ENCODE measurements around the gene C3orf33. TPM values are rescaled to one million over a fixed set of nuclear protein-coding genes. Genes with fewer than 3 reads are reported as not detected.

C3orf33 gene
- total RNA-seq, 1 experiment from 2014 or later: 4.7 TPM

GRCh38 chr3:155778462-155778861 lies 27.6 kb downstream of the C3orf33 start (continued):
- TF ChIP-seq CTCF (IDR thresholded peaks at IDR 0.05 in 2 of 3, conservative IDR thresholded peaks at IDR 0.05 in 1 of 3; ENCODE audit: borderline replicate concordance in 1 of 3, insufficient read depth in 1 of 3, low read depth in 2 of 3, low read length in 2 of 3) (no peak), REST (IDR thresholded peaks at IDR 0.05; ENCODE audit: low read depth) (no peak), CEBPB (IDR thresholded peaks at IDR 0.05; ENCODE audit: low read depth) (no peak), ATF3 (IDR thresholded peaks at IDR 0.05) (no peak), ZFX (IDR thresholded peaks at IDR 0.05) (no peak), ELF1 (IDR thresholded peaks at IDR 0.05; ENCODE audit: borderline replicate concordance, low read depth) (no peak), SRF (IDR thresholded peaks at IDR 0.05; ENCODE audit: low read depth) (no peak), SP1 (IDR thresholded peaks at IDR 0.05; ENCODE audit: low read depth) (no peak), MAX (IDR thresholded peaks at IDR 0.05) (no peak)

- Histone ChIP-seq H2AFZ (ENCODE audit: low read depth, low read length, poor library complexity, severe bottlenecking) (no peak overlapping the region), H3K4me2 (ENCODE audit: low read length) (no peak overlapping the region), H3K9me3 (ENCODE audit: control insufficient read depth in 1 of 2, insufficient read depth in 1 of 2, low read depth in 1 of 2, low read length in 2 of 2) (peaks cover 5 to 7% of the 10 kb centered on the region in 2 experiments; a peak in 2 of 4 replicates), H3K27ac (ENCODE audit: low read depth, low read length) (no peak overlapping the region), H3K9ac (ENCODE audit: low read length) (no peak overlapping the region), H3K9me2 (ENCODE audit: insufficient read depth) (no peaks in the 10 kb centered on the region), H3K36me3 (ENCODE audit: control insufficient read depth in 1 of 2, insufficient read depth in 2 of 2, low read length in 2 of 2) (peaks cover 0 to 7% of the 10 kb centered on the region in 2 experiments; a peak in 2 of 4 replicates), H3K79me2 (ENCODE audit: insufficient read depth, low read length) (no peaks in the 10 kb centered on the region), H4K20me1 (ENCODE audit: insufficient read depth) (no peaks in the 10 kb centered on the region), H3K27me3 (ENCODE audit: insufficient read depth, low read length) (no peaks in the 10 kb centered on the region), H3K4me3 (replicated peaks in 1 of 2; ENCODE audit: low read depth in 1 of 2, low read length in 2 of 2) (no peak overlapping the region), H3K4me1 (ENCODE audit: control insufficient read depth in 1 of 2, insufficient read depth in 2 of 2, low read length in 2 of 2) (no peaks in the 10 kb centered on the region)
- RAD21 ChIA-PET (ENCODE audit: low non-redundant PET in 1 of 2, low total read pairs in 2 of 2, uncharacterized antibody in 2 of 2, unreplicated experiment in 2 of 2): no interaction called here
- POLR2A ChIA-PET: interaction anchor here (0.7 kb wide), 1 partner anchor 34 kb away, joined by 3 read pairs; no protein-coding TSS in a partner anchor
- intact Hi-C loops (cut with micrococcal nuclease): no loop called here
- BruUV-seq (replicated peaks): no TSS peak
- DNase-seq (ENCODE audit: low read depth, low spot score) (no peak), ATAC-seq (no peak)
- CTCF ChIA-PET: no interaction called here
- no peak for TF ChIP-seq SIN3A (IDR thresholded peaks at IDR 0.05; ENCODE audit: low read depth)
- TF ChIP-seq POLR2AphosphoS5 (IDR thresholded peaks at IDR 0.05; ENCODE audit: low read depth, low read length): no peak
- TF ChIP-seq EZH2phosphoT487 (IDR thresholded peaks at IDR 0.05; ENCODE audit: borderline replicate concordance): no peak
- TF ChIP-seq ZNF274 (IDR thresholded peaks at IDR 0.05; ENCODE audit: low read depth, low read length): no peak
- no peak for TF ChIP-seq CTCF (IDR thresholded peaks at IDR 0.05 in 2 of 3, conservative IDR thresholded peaks at IDR 0.05 in 1 of 3; ENCODE audit: borderline replicate concordance in 1 of 3, insufficient read depth in 1 of 3, low read depth in 2 of 3, low read length in 2 of 3)
- TF ChIP-seq CEBPB (IDR thresholded peaks at IDR 0.05; ENCODE audit: low read depth): no peak
- TF ChIP-seq FOSL1 (IDR thresholded peaks at IDR 0.05; ENCODE audit: low read depth): no peak
- no peak for TF ChIP-seq JUND (IDR thresholded peaks at IDR 0.05)
- no peak for TF ChIP-seq EZH2 (IDR thresholded peaks at IDR 0.05)
- TF ChIP-seq RAD21 (IDR thresholded peaks at IDR 0.05; ENCODE audit: low read depth): no peak
- TF ChIP-seq ATF3 (IDR thresholded peaks at IDR 0.05): no peak
- no peak for TF ChIP-seq ZFX (IDR thresholded peaks at IDR 0.05)
- TF ChIP-seq TCF7L2 (IDR thresholded peaks at IDR 0.05; ENCODE audit: borderline replicate concordance, extremely low read depth, insufficient read depth, insufficient read length): no peak
Observed at GRCh38 chr3:155772801-155773200, 33.3 kb downstream of the C3orf33 start.

Measured in HCT116 (cell line).